GM12872 (cell line): ENCODE results near the gene TMEM181.

Experiments used
- CTCF ChIP-seq: IDR thresholded peaks from 3 replicates; pipeline ENCODE4 v1.5.1; 2011; ENCODE audit warnings: low read depth, mild to moderate bottlenecking, low read length, moderate library complexity; ENCODE audit not compliant: insufficient read depth

Gene TMEM181

GRCh38 chr6:158595223-158595622 is 35.3 kb downstream of the TMEM181 start:
- TF ChIP-seq CTCF: peak; percentile 30; the same call in 2 of the 3 replicates

GRCh38 chr6:158596861-158597260 is 37.0 kb downstream of the TMEM181 start:
- TF ChIP-seq CTCF: no peak

GRCh38 chr6:158597565-158597964 is 37.7 kb downstream of the TMEM181 start:
- TF ChIP-seq CTCF: no peak

GRCh38 chr6:158599635-158600034 is 39.7 kb downstream of the TMEM181 start:
- TF ChIP-seq CTCF: no peak

- TF ChIP-seq CTCF: no peak
Observed at GRCh38 chr6:158603261-158604047, 43.6 kb downstream of the TMEM181 start.

- TF ChIP-seq CTCF: no peak
Observed at GRCh38 chr6:158604048-158604406, 44.1 kb downstream of the TMEM181 start.

GRCh38 chr6:158605266-158605878 is 45.5 kb downstream of the TMEM181 start:
- TF ChIP-seq CTCF: peak; percentile 86
